ENCODE data around the gene ARHGDIB. TPM values are rescaled to one million over a fixed set of nuclear protein-coding genes. Genes with fewer than 3 reads are reported as not detected.
A peak's percentile ranks its signal among the peaks of the same experiment; 100 is the strongest.

Gene ARHGDIB
- total RNA-seq, 1 experiment from 2014 or later, result 4.3 TPM

- RAD21 ChIA-PET (ENCODE audit: low non-redundant PET in 1 of 2, low total read pairs in 2 of 2, uncharacterized antibody in 2 of 2, unreplicated experiment in 2 of 2), result no interaction called here
- TF ChIP-seq RAD21 (IDR thresholded peaks at IDR 0.05; ENCODE audit: low read depth) (0 out of 2 replicates have a peak, but pooled peaks have one; percentile 18), MAX (IDR thresholded peaks at IDR 0.05) (no peak), ELF1 (IDR thresholded peaks at IDR 0.05; ENCODE audit: borderline replicate concordance, low read depth) (no peak), ZFX (IDR thresholded peaks at IDR 0.05) (no peak), CTCF (IDR thresholded peaks at IDR 0.05 in 2 of 3, conservative IDR thresholded peaks at IDR 0.05 in 1 of 3; ENCODE audit: borderline replicate concordance in 1 of 3, insufficient read depth in 1 of 3, low read depth in 2 of 3, low read length in 2 of 3) (peak in 2 of 3 experiments; percentile 47 to 53; a peak in 4 of 6 replicates), CEBPB (IDR thresholded peaks at IDR 0.05; ENCODE audit: low read depth) (no peak), POLR2A (IDR thresholded peaks at IDR 0.05; ENCODE audit: borderline replicate concordance, extremely low read depth, insufficient read depth, insufficient read length) (no peak), TCF7L2 (IDR thresholded peaks at IDR 0.05; ENCODE audit: borderline replicate concordance, extremely low read depth, insufficient read depth, insufficient read length) (no peak), POLR2AphosphoS5 (IDR thresholded peaks at IDR 0.05; ENCODE audit: low read depth, low read length) (no peak), SP1 (IDR thresholded peaks at IDR 0.05; ENCODE audit: low read depth) (no peak), SRF (IDR thresholded peaks at IDR 0.05; ENCODE audit: low read depth) (no peak), CBX3 (IDR thresholded peaks at IDR 0.05; ENCODE audit: low read depth) (no peak), FOSL1 (IDR thresholded peaks at IDR 0.05; ENCODE audit: low read depth) (no peak), EGR1 (IDR thresholded peaks at IDR 0.05; ENCODE audit: low read depth) (no peak)
- TF ChIP-seq, protein P1, sequence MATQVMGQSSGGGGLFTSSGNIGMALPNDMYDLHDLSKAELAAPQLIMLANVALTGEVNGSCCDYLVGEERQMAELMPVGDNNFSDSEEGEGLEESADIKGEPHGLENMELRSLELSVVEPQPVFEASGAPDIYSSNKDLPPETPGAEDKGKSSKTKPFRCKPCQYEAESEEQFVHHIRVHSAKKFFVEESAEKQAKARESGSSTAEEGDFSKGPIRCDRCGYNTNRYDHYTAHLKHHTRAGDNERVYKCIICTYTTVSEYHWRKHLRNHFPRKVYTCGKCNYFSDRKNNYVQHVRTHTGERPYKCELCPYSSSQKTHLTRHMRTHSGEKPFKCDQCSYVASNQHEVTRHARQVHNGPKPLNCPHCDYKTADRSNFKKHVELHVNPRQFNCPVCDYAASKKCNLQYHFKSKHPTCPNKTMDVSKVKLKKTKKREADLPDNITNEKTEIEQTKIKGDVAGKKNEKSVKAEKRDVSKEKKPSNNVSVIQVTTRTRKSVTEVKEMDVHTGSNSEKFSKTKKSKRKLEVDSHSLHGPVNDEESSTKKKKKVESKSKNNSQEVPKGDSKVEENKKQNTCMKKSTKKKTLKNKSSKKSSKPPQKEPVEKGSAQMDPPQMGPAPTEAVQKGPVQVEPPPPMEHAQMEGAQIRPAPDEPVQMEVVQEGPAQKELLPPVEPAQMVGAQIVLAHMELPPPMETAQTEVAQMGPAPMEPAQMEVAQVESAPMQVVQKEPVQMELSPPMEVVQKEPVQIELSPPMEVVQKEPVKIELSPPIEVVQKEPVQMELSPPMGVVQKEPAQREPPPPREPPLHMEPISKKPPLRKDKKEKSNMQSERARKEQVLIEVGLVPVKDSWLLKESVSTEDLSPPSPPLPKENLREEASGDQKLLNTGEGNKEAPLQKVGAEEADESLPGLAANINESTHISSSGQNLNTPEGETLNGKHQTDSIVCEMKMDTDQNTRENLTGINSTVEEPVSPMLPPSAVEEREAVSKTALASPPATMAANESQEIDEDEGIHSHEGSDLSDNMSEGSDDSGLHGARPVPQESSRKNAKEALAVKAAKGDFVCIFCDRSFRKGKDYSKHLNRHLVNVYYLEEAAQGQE (IDR thresholded peaks at IDR 0.05; ENCODE audit: low read depth), result no peak
- Histone ChIP-seq H3K27me3 (ENCODE audit: insufficient read depth, low read length) (no peaks in the 10 kb centered on the region), H2AFZ (ENCODE audit: low read depth, low read length, poor library complexity, severe bottlenecking) (no peak overlapping the region), H3K79me2 (ENCODE audit: insufficient read depth, low read length) (no peaks in the 10 kb centered on the region), H4K20me1 (ENCODE audit: insufficient read depth) (no peaks in the 10 kb centered on the region), H3K4me1 (ENCODE audit: control insufficient read depth in 1 of 2, insufficient read depth in 2 of 2, low read length in 2 of 2) (peaks cover 0 to 12% of the 10 kb centered on the region in 2 experiments; a peak in 2 of 4 replicates), H3K9me2 (ENCODE audit: insufficient read depth) (peaks cover 3% of the 10 kb centered on the region; the same call in 1 of the 2 replicates), H3K4me2 (ENCODE audit: low read length) (no peak overlapping the region), H3K9ac (ENCODE audit: low read length) (no peak overlapping the region), H3K27ac (ENCODE audit: low read depth, low read length) (no peak overlapping the region), H3K36me3 (ENCODE audit: control insufficient read depth in 1 of 2, insufficient read depth in 2 of 2, low read length in 2 of 2) (no peaks in the 10 kb centered on the region), H3K9me3 (ENCODE audit: control insufficient read depth in 1 of 2, insufficient read depth in 1 of 2, low read depth in 1 of 2, low read length in 2 of 2) (no peaks in the 10 kb centered on the region), H3K4me3 (replicated peaks in 1 of 2; ENCODE audit: low read depth in 1 of 2, low read length in 2 of 2) (no peak overlapping the region)
- CTCF ChIA-PET, result interaction anchor here (1.0 to 1.5 kb wide), 2 partner anchors 59 to 88 kb away, joined by 3 to 7 read pairs; no protein-coding TSS in a partner anchor
- intact Hi-C loops (cut with micrococcal nuclease), result loop anchor here (2.0 kb wide), 1 partner anchor 60 kb away; no protein-coding TSS in a partner anchor
- POLR2A ChIA-PET, result no interaction called here
- BruUV-seq (replicated peaks), result no TSS peak
- peak; percentile 74 for ATAC-seq
- DNase-seq (ENCODE audit: low read depth, low spot score), result no peak
Measured at GRCh38 chr12:14936224-14936861, 25.1 kb downstream of the ARHGDIB start.
